ENCODE data around the gene RIT2. TPM values are rescaled to one million over a fixed set of nuclear protein-coding genes. Genes with fewer than 3 reads are reported as not detected.

RIT2 gene
- polyA plus RNA-seq, 1 of the 3 experiments (the other 2 are of a cell fraction) = not detected

GRCh38 chr18:42782929-42783328 lies 332.6 kb downstream of the RIT2 start (continued):
- TF ChIP-seq RFX5 (IDR thresholded peaks at IDR 0.05; ENCODE audit: low read length) (no peak), RAD21 (IDR thresholded peaks at IDR 0.05; ENCODE audit: low read length) (no peak), ZBTB33 (IDR thresholded peaks at IDR 0.05; ENCODE audit: borderline replicate concordance, low read depth) (no peak), SMC3 (IDR thresholded peaks at IDR 0.05; ENCODE audit: low read depth, low read length) (no peak), GABPA (IDR thresholded peaks at IDR 0.05; ENCODE audit: low read depth) (no peak), MXI1 (IDR thresholded peaks at IDR 0.05; ENCODE audit: low read depth, low read length) (no peak), JUND (IDR thresholded peaks at IDR 0.05) (no peak), CHD2 (IDR thresholded peaks at IDR 0.05; ENCODE audit: low read length, partially characterized antibody) (no peak), USF2 (IDR thresholded peaks at IDR 0.05; ENCODE audit: borderline replicate concordance, low read depth, low read length) (no peak)

GRCh38 chr18:42781298-42781815 lies 334.1 kb downstream of the RIT2 start:
- Histone ChIP-seq H3K4me3 (ENCODE audit: low read depth in 2 of 2, low read length in 1 of 2) (no peak overlapping the region), H4K20me1 (ENCODE audit: insufficient read depth) (no peaks in the 10 kb centered on the region), H3K27me3 (ENCODE audit: insufficient read depth) (no peaks in the 10 kb centered on the region), H3F3A (replicated peaks; ENCODE audit: insufficient read depth) (no peaks in the 10 kb centered on the region), H3K9me3 (no peaks in the 10 kb centered on the region), H3K4me1 (ENCODE audit: control insufficient read depth in 1 of 2, insufficient read depth in 2 of 2, low read depth in 1 of 2, low read length in 1 of 2) (peaks cover 0 to 3% of the 10 kb centered on the region in 2 experiments; a peak in 2 of 4 replicates), H3K4me2 (no peak overlapping the region), H2AFZ (ENCODE audit: low read depth) (no peak overlapping the region), H3K36me3 (replicated peaks in 1 of 2; ENCODE audit: control insufficient read depth in 1 of 2, insufficient read depth in 2 of 2, low read length in 1 of 2) (no peaks in the 10 kb centered on the region), H3K9me2 (no peaks in the 10 kb centered on the region), H3K27ac (ENCODE audit: low read depth in 2 of 2, low read length in 1 of 2) (no peak overlapping the region), H3K9ac (no peak overlapping the region), H3K79me2 (ENCODE audit: insufficient read depth) (no peaks in the 10 kb centered on the region)
- ChIA-PET POLR2A (no interaction called here), CTCF (no interaction called here)
- no peak for DNase-seq
- TF ChIP-seq MXI1 (IDR thresholded peaks at IDR 0.05; ENCODE audit: low read depth, low read length) (no peak), FOSL2 (IDR thresholded peaks at IDR 0.05; ENCODE audit: borderline replicate concordance, low read depth) (no peak), IRF3 (IDR thresholded peaks at IDR 0.05; ENCODE audit: low read depth, low read length) (no peak)
- WGBS (ENCODE audit: low lambda C conversion rate) = 64% methylated on average over 5 of the region's 5 CpGs

- H2AFZ ChIP-seq (ENCODE audit: low read depth) = no peak overlapping the region
- CTCF ChIA-PET = no interaction called here
- no peak for TF ChIP-seq POLR2AphosphoS5 (IDR thresholded peaks at IDR 0.05; ENCODE audit: low read depth, low read length)
- no peak for TF ChIP-seq JUND (IDR thresholded peaks at IDR 0.05)
- no peak for TF ChIP-seq REST (IDR thresholded peaks at IDR 0.05; ENCODE audit: low read depth, low read length)
- no peak for TF ChIP-seq USF1 (IDR thresholded peaks at IDR 0.05; ENCODE audit: borderline replicate concordance, low read depth)
- no peak for TF ChIP-seq RXRA (IDR thresholded peaks at IDR 0.05; ENCODE audit: borderline replicate concordance, low read depth)
- TF ChIP-seq GATA2 (CRISPR knock-in tag; IDR thresholded peaks at IDR 0.05) = no peak
- no peak for TF ChIP-seq NRF1 (IDR thresholded peaks at IDR 0.05; ENCODE audit: low read depth, low read length)
- TF ChIP-seq ELF1 (IDR thresholded peaks at IDR 0.05) = no peak
- no peak for TF ChIP-seq GABPA (IDR thresholded peaks at IDR 0.05; ENCODE audit: low read depth)
- TF ChIP-seq MXI1 (IDR thresholded peaks at IDR 0.05; ENCODE audit: low read depth, low read length) = no peak
Observed at GRCh38 chr18:42780171-42780570, 335.3 kb downstream of the RIT2 start.

More at GRCh38 chr18:42780171-42780570, 335.3 kb downstream of the RIT2 start:
- H3K79me2 ChIP-seq (ENCODE audit: insufficient read depth) = no peaks in the 10 kb centered on the region
- no peak overlapping the region for H3K9ac ChIP-seq
- H3K9me3 ChIP-seq = no peaks in the 10 kb centered on the region
- no peaks in the 10 kb centered on the region for H3K9me2 ChIP-seq
- no peak overlapping the region for H3K4me3 ChIP-seq (ENCODE audit: low read depth in 2 of 2, low read length in 1 of 2)
- H3F3A ChIP-seq (replicated peaks; ENCODE audit: insufficient read depth) = no peaks in the 10 kb centered on the region
- no peak overlapping the region for H3K27ac ChIP-seq (ENCODE audit: low read depth in 2 of 2, low read length in 1 of 2)
- H3K4me1 ChIP-seq (ENCODE audit: control insufficient read depth in 1 of 2, insufficient read depth in 2 of 2, low read depth in 1 of 2, low read length in 1 of 2) = peaks cover 0 to 3% of the 10 kb centered on the region in 2 experiments; a peak in 2 of 4 replicates
- POLR2A ChIA-PET = no interaction called here
- H3K36me3 ChIP-seq (replicated peaks in 1 of 2; ENCODE audit: control insufficient read depth in 1 of 2, insufficient read depth in 2 of 2, low read length in 1 of 2) = no peaks in the 10 kb centered on the region
- H3K27me3 ChIP-seq (ENCODE audit: insufficient read depth) = no peaks in the 10 kb centered on the region
- H4K20me1 ChIP-seq (ENCODE audit: insufficient read depth) = no peaks in the 10 kb centered on the region
- no peak for DNase-seq
- no peak overlapping the region for H3K4me2 ChIP-seq
